ENCODE measurements around the gene CORO2B. TPM values are rescaled to one million over a fixed set of nuclear protein-coding genes. Genes with fewer than 3 reads are reported as not detected.

The CORO2B gene
- total RNA-seq, 2 donors from 2014 or later = not detected

DNA sequence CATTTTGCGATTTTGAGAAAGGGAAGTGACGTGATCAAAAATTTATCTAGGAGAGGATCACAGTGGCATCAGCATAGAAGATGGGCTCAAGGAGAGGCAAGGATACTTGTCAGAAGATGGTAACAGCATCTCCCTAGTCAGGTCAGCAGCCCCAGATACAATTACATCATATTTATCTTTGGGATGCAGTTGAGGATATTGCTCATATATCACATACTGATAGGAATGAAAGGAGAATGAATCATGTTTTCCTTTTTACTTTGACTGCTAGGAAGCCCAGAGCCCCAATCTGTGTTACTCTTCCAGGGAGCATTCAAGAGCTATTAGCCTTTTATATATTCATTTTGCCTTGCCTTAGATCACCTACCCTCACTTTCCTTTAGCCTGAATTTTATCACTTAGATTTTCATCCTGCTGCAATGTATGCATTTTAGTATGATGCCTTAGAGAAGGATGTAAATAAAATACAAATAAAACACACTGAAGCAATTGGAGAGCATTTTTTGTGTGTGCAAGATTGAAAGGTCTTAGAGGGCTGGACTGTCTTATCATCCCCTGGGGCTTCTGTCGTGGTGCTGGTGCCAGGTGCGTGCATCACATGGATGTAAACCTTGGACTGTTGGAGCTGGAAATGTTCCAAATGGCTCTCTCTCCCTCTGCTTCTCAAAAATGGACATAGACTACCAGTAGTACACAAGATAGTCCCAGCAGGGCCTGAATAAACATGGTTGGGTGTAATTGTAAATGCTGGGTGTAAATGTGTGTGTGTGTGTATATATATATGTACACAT lies 40.3 kb downstream of the CORO2B start:
- ATAC-seq = no peak

DNA sequence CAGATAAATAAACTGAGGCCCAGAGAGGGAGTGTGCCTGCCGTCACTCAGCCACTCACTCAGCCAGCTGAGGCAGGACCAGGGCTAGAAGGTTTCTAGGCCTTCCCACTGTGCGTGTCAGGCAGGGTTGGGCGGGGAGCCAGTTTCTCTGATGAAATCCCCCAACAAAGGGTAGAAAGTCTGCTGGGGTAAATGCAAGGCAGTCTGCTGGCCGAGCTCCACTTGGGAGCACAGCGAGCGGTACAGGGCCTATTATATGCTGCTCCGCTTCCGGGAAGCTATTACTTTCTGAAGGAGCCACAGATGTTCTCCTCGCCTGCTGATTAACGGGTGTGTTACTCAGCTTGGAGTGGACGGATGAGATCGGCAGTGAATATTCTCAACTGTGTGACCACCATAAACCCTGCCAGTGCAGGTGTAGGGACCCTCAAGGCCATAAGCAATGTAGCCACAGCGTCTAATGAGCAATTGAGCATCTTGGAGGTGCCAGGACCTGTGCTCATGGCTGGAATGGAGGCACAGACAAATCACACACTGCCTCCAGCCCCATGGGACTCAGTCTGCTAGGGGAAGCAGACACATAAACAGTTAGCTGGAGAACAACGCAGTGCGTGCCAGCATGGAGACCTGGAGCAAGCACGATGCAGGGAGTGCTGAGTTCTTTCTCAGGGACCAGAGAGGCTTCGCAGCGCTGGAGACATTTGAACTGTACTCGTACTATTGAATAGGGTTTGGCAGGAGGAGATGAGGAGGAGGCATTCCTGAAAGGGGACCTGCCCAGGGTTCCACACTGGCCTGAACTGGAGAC lies 42.1 kb downstream of the CORO2B start:
- peaks cover 10 to 20% of the 10 kb centered on the region in 2 donors for H3K27me3 Mint-ChIP-seq
- H3K4me3 Mint-ChIP-seq = no peak overlapping the region
- H3K27ac Mint-ChIP-seq = no peak overlapping the region
- no peaks in the 10 kb centered on the region for H3K36me3 Mint-ChIP-seq
- H3K9me3 Mint-ChIP-seq = no peaks in the 10 kb centered on the region
- ATAC-seq (peak in 1 of 2 donors; percentile 3), DNase-seq (ENCODE audit: low spot score) (no peak)
- H3K4me1 Mint-ChIP-seq (ENCODE audit: low read depth in 2 of 2) = no peaks in the 10 kb centered on the region

More for the DNA sequence above, 40.3 kb downstream of the CORO2B start:
- Mint-ChIP-seq H3K9me3 (no peaks in the 10 kb centered on the region), H3K27me3 (peaks cover 12 to 20% of the 10 kb centered on the region in 2 donors), H3K4me1 (ENCODE audit: low read depth in 2 of 2) (no peaks in the 10 kb centered on the region), H3K36me3 (no peaks in the 10 kb centered on the region), H3K27ac (no peak overlapping the region), H3K4me3 (no peak overlapping the region)
- no peak for DNase-seq (ENCODE audit: low spot score)

DNA sequence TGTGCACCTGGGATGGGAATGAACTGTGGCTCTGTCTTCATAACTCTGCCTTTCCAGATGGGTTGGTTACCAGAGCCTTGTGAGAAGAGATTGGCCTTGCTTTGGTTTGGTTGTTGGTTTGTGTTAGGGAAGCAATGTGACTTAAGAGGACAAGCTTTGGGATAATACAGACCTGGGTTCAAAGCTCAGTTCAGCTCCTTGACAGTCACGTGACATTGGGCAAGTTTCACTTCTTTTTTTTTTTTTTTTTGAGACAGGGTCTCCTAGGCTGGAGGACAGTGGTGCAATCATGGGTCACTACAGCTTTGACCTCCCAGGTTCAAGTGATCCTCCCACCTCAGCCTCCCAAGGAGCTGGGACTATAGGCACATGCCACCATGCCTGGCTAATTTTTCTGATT lies 42.7 kb downstream of the CORO2B start:
- no peak overlapping the region for H3K27ac Mint-ChIP-seq
- ATAC-seq = no peak
- no peaks in the 10 kb centered on the region for H3K4me1 Mint-ChIP-seq (ENCODE audit: low read depth in 2 of 2)

DNA sequence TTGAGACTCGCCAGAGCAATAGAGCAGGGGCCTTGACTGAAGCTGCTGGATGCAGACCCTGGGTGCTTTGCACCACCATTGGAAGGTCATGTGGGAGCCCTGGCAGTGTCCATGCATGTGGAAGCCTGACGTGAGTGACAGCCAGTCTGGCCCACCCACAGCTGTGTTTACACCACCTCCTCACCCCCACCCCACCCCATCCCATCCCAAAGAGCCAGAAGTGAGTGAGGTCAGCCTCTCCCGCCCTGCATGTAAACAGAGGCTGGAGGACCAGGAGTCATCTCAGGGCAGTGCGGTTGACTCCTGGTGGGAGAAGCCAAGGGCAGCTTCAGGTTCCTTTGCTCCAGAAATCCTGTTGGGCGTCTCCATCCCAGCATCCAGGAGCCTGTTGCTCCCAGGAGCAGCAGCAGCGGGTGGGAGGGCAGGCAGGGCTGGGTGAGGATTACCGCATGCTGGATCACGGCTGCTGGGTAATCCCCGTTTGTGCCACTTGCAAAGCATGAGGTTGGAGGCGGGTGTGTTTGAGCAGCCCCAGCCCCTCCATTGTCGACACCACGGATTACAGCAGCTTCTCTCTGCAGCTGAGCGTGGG lies 44.6 kb downstream of the CORO2B start:
- H3K27me3 Mint-ChIP-seq = peaks cover 14 to 21% of the 10 kb centered on the region in 2 donors
- DNase-seq (ENCODE audit: low spot score) = no peak
- H3K4me3 Mint-ChIP-seq = no peak overlapping the region
- no peaks in the 10 kb centered on the region for H3K9me3 Mint-ChIP-seq
- H3K4me1 Mint-ChIP-seq (ENCODE audit: low read depth in 2 of 2) = no peaks in the 10 kb centered on the region
- H3K27ac Mint-ChIP-seq = no peak overlapping the region
- ATAC-seq = no peak
- H3K36me3 Mint-ChIP-seq = no peaks in the 10 kb centered on the region

More for the DNA sequence above, 42.7 kb downstream of the CORO2B start:
- H3K36me3 Mint-ChIP-seq = no peaks in the 10 kb centered on the region
- no peak for DNase-seq (ENCODE audit: low spot score)
- peaks cover 10 to 20% of the 10 kb centered on the region in 2 donors for H3K27me3 Mint-ChIP-seq
- no peaks in the 10 kb centered on the region for H3K9me3 Mint-ChIP-seq
- no peak overlapping the region for H3K4me3 Mint-ChIP-seq

DNA sequence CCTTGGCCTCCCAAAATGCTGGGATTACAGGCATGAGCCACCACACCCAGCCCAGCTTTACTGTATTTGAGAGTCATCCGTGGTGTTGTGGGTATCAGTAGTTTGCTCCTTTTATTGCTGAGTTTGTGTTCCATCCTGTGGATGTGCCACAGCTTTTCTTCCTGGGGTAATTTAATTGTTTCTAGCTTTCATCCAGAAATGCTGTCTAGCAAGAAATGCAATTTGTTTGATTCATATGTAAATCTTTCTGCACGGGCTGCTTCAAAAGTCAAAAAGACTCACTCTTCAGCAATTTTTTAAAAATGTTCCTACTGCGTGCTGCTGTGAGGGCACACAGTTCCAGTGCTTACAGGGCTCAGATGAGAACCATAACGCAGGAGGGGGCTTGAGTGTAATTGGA lies 47.1 kb downstream of the CORO2B start:
- Mint-ChIP-seq H3K27ac (no peak overlapping the region), H3K4me1 (ENCODE audit: low read depth in 2 of 2) (no peaks in the 10 kb centered on the region), H3K9me3 (no peaks in the 10 kb centered on the region), H3K27me3 (peaks cover 15 to 33% of the 10 kb centered on the region in 2 donors), H3K36me3 (no peaks in the 10 kb centered on the region), H3K4me3 (no peak overlapping the region)
- DNase-seq (ENCODE audit: low spot score) (no peak), ATAC-seq (no peak)

DNA sequence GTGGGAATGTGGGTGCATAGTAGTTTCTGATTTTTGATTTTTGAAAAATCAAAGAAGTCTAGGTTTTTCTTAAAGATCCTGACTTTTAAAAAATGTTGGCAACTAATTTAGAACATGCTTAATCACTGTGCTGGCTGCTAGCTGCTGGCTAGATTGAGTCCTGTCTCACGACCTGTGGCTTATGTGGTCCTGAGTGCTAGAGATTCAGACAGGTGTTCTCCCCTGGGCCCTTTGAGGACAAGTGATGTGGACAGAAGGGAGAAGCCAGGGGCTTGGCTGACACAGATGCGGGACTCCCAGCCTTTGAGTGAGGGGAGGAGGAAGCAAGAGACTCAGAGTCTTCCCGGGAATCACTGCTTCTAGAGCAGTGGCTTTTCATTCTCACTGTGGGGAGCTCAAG lies 47.5 kb downstream of the CORO2B start:
- H3K9me3 Mint-ChIP-seq = no peaks in the 10 kb centered on the region

DNA sequence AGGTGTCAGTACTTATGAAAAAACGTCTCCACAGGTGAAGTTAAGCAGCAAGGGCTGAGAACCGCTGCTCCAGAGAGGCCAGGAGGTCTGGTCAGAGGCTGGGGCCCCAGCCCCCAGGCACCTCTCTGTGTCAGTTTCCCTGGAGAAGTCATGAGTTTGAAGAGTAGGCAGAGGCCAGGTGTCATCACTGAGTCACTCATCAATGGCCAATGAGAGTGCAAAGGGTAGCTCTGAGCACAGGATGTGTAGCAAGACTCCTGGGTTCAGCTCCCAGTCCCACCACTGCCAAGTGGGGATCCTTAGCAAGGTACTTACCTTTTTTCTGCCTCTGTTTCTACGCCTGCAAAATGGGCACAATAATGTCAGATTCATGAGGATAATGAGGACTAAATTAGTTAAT lies 47.9 kb downstream of the CORO2B start:
- ATAC-seq (no peak), DNase-seq (ENCODE audit: low spot score) (no peak)
- Mint-ChIP-seq H3K27ac (no peak overlapping the region), H3K4me1 (ENCODE audit: low read depth in 2 of 2) (no peaks in the 10 kb centered on the region), H3K27me3 (peaks cover 15 to 32% of the 10 kb centered on the region in 2 donors), H3K4me3 (no peak overlapping the region), H3K36me3 (no peaks in the 10 kb centered on the region), H3K9me3 (no peaks in the 10 kb centered on the region)

More for the DNA sequence above, 47.5 kb downstream of the CORO2B start:
- no peak for ATAC-seq
- no peak for DNase-seq (ENCODE audit: low spot score)
- H3K27me3 Mint-ChIP-seq = peaks cover 15 to 33% of the 10 kb centered on the region in 2 donors
- no peaks in the 10 kb centered on the region for H3K36me3 Mint-ChIP-seq
- no peak overlapping the region for H3K27ac Mint-ChIP-seq
- H3K4me3 Mint-ChIP-seq = no peak overlapping the region
- no peaks in the 10 kb centered on the region for H3K4me1 Mint-ChIP-seq (ENCODE audit: low read depth in 2 of 2)

DNA sequence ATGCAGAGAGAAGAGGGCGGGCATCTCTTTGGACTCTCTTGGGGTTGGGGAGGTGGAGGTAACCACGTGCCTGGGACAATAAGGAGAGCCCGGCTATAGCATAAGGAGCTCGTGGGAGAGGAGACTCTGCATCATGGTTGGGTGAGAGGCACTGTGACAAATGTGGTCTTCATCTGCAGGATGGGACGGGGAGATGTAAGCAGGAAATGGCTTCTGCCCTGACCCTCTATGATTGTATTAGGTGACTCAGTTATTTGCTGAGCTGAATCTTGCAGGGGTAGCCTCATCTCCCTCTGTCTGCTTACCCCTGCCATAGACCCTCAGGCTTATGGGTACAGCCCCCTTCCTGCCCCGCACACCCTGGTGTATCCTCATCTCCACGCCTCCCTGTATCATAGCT lies 48.7 kb downstream of the CORO2B start:
- Mint-ChIP-seq H3K27ac (no peak overlapping the region), H3K27me3 (peaks cover 13 to 25% of the 10 kb centered on the region in 2 donors), H3K4me1 (ENCODE audit: low read depth in 2 of 2) (no peaks in the 10 kb centered on the region), H3K9me3 (no peaks in the 10 kb centered on the region), H3K4me3 (no peak overlapping the region), H3K36me3 (no peaks in the 10 kb centered on the region)
- DNase-seq (ENCODE audit: low spot score) (no peak), ATAC-seq (no peak)

DNA sequence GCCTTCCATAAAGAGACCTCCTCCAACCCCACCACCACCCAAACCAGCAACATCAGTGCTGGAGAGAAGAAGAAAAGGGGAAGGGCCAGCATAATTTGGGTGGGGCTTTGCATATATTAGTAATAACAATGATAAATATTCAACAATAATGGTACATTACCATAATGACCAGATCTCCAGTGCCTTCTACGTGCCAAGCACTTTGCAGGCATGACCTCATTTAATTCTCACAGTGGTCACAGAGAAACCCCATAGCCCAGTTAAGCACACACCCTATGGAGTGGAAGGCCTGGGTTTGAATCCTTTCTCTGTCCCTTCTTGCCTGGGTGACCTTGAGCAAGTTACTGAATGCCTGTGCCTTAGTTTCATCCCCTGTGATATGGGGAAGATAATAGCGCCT lies 49.2 kb downstream of the CORO2B start:
- DNase-seq (ENCODE audit: low spot score) = no peak
- Mint-ChIP-seq H3K36me3 (no peaks in the 10 kb centered on the region), H3K9me3 (no peaks in the 10 kb centered on the region), H3K27me3 (peaks cover 11 to 23% of the 10 kb centered on the region in 2 donors), H3K4me3 (no peak overlapping the region), H3K4me1 (ENCODE audit: low read depth in 2 of 2) (no peaks in the 10 kb centered on the region), H3K27ac (no peak overlapping the region)
- ATAC-seq = no peak

DNA sequence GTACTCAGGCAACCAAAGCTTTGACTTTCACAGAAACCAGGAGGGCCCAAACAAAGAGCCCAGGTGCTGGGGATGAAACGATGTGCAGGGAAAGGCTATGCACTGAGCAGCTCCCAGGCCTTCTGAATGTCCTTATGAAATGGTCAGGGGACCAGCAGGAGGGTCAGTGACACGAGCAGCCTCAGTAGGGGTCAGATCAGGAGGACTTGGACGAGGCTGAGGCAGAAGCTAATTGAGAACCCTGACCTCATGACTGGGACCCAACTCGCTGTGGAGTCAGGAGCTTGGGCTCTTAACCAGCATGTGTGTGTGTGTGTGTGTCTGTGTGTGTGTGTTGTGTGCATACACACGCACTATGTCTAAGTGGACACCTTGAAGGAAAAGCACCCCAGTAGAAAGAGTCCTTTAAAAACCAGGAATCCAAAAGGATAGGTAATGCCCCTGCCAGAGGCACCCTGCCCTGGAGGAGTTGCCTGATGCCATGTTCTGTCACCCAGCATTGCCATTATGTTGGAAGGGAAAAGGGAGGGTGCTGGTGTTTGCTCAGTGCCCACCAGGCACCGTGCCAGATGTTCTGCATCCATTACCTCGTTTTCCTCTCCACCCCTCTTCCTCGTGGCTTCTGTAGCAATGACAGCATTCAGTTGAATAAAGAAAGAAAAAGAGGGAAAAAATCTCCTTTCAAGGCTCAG lies 50.9 kb downstream of the CORO2B start:
- Mint-ChIP-seq H3K27ac (no peak overlapping the region), H3K4me3 (no peak overlapping the region), H3K36me3 (no peaks in the 10 kb centered on the region), H3K27me3 (peaks cover 11 to 23% of the 10 kb centered on the region in 2 donors), H3K9me3 (no peaks in the 10 kb centered on the region), H3K4me1 (ENCODE audit: low read depth in 2 of 2) (no peaks in the 10 kb centered on the region)
- no peak for DNase-seq (ENCODE audit: low spot score)
- ATAC-seq = no peak

DNA sequence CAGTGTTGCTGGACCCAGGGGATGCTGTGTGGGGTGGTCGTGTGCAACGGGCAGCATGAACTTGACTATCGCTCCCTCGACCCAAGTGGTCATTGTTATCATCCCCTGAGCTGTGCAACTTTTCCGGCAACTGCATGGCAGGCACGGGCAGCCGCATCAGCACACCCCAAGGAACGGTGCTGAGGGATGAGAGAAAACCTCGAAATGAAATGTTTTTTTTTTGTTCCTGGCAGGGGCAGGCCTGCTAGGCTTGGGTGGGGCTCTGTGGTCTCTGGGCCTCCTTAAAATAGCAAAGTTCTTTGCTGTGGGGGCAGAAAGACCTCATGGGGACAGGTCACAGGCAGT lies 51.4 kb downstream of the CORO2B start:
- Mint-ChIP-seq H3K27me3 (peaks cover 11 to 23% of the 10 kb centered on the region in 2 donors), H3K4me1 (ENCODE audit: low read depth in 2 of 2) (no peaks in the 10 kb centered on the region), H3K4me3 (no peak overlapping the region), H3K27ac (no peak overlapping the region), H3K9me3 (no peaks in the 10 kb centered on the region), H3K36me3 (no peaks in the 10 kb centered on the region)
- no peak for ATAC-seq
- no peak for DNase-seq (ENCODE audit: low spot score)

DNA sequence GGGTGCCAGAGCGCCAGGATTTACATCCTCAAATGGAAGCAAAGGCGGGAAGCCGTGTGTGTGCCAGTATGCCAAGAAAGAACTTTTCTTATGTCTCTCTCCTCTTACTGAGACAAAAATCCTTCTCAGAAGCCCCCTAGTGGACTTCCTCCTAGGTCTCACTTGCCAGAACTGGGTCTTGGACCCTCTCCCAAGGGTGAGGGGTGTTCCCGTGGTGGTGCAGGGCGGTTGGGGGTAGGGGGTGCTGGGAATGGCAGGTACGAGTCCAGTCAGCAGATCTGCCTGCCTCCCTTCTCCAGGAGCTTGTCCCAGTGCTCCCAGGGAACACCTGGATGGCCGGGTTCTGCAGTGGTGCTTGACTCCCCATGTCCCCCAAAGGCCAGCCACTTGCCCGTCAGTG lies 52.0 kb downstream of the CORO2B start:
- ATAC-seq = no peak
- H3K27me3 Mint-ChIP-seq = peaks cover 11 to 23% of the 10 kb centered on the region in 2 donors
- no peak for DNase-seq (ENCODE audit: low spot score)
- H3K27ac Mint-ChIP-seq = no peak overlapping the region
- no peaks in the 10 kb centered on the region for H3K9me3 Mint-ChIP-seq
- no peaks in the 10 kb centered on the region for H3K36me3 Mint-ChIP-seq
- no peak overlapping the region for H3K4me3 Mint-ChIP-seq
- H3K4me1 Mint-ChIP-seq (ENCODE audit: low read depth in 2 of 2) = no peaks in the 10 kb centered on the region

DNA sequence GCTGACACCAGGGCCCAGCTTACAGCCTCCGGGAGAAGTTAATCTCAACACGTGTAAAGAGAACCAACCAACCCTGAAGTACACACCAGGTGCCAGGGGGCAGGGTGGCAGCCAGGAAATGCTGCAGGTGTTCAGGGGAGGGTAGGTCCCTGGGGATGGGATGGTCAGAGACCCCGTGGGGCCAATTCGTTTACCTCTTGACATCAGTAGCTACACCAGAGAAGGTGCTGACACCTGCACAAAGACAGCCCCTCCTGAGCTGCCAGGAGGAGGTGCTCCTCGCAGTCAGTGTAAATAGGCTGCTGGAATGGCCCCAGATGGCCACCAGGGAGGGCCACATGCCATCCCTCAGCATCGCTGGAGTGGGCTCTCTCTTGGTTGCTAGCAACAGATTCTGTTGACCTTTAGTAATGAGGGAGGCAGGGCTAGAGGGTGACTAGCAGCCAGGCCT lies 52.8 kb downstream of the CORO2B start:
- Mint-ChIP-seq H3K4me3 (no peak overlapping the region), H3K4me1 (ENCODE audit: low read depth in 2 of 2) (no peaks in the 10 kb centered on the region), H3K9me3 (no peaks in the 10 kb centered on the region), H3K27ac (no peak overlapping the region), H3K36me3 (no peaks in the 10 kb centered on the region), H3K27me3 (peaks cover 11 to 23% of the 10 kb centered on the region in 2 donors)
- DNase-seq (ENCODE audit: low spot score) = no peak
- no peak for ATAC-seq

All from natural killer cell treated with Interleukin-12 subunit alpha and Interleukin-12 subunit beta and Interleukin-15 and Interleukin-18, amount 100 ng/mL, for 72 hours (primary cell).